Choroid plexus epithelial cell (primary cell): ENCODE data around the gene OR13J1.

Experiments used
- DNase-seq: peaks from one replicate; pipeline ENCODE4 v3.0.0-alpha.2; 2010; ENCODE audit warnings: low read depth
- H3K4me3 ChIP-seq: 2 replicates; pipeline ENCODE4 v1.5.1; 2011; ENCODE audit warnings: low read depth, mild to moderate bottlenecking, control low read depth, low read length, moderate library complexity
- TF ChIP-seq, protein P1 (sequence below): conservative IDR thresholded peaks from 2 replicates; pipeline ENCODE4 v1.5.1; 2011; ENCODE audit warnings: low read depth, mild to moderate bottlenecking, control low read depth, inconsistent platforms, low read length, moderate library complexity

The OR13J1 gene

DNA sequence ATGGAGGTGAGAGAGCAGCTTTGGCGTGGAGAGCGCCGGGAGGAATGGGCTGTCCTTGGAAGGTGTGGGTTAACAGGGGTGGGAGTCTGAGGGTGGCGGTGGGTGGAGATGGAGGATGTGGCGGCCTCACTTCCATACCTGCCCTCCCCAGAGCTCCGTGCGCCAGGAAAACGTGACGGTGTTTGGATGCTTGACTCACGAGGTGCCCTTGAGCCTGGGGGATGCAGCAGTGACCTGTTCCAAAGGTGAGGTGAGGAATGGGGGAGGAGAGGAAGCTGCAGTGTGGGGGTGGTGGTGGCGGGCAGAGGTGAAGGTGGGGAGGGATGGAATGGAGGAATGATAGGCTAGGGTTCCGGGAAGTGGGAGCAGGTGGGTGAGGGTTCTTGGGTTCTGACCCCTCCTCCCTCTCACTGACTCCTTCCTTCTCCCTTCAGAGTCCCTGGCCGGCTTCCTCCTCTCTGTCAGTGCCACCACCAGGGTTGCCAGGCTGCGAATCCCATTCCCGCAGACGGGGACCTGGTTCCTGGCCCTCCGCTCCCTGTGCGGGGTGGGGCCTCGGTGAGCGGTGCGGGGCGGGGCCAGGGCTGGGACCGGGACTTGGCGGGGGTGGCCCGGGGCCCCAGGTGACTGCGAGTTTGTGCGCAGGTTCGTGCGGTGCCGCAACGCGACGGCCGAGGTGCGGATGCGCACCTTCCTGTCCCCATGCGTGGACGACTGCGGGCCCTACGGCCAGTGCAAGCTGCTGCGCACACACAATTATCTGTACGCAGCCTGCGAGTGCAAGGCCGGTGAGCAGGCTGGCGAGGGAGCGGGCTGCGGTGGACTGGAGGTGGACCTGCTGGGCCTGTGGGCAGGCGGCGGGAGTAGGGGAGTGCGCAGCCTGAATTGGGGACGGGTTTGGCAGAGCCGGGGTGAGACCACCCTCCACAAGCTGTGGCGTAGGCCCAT is 24.1 kb downstream of the OR13J1 start:
- DNase-seq, result no peak
- no peak overlapping the region for H3K4me3 ChIP-seq
- TF ChIP-seq, protein P1, sequence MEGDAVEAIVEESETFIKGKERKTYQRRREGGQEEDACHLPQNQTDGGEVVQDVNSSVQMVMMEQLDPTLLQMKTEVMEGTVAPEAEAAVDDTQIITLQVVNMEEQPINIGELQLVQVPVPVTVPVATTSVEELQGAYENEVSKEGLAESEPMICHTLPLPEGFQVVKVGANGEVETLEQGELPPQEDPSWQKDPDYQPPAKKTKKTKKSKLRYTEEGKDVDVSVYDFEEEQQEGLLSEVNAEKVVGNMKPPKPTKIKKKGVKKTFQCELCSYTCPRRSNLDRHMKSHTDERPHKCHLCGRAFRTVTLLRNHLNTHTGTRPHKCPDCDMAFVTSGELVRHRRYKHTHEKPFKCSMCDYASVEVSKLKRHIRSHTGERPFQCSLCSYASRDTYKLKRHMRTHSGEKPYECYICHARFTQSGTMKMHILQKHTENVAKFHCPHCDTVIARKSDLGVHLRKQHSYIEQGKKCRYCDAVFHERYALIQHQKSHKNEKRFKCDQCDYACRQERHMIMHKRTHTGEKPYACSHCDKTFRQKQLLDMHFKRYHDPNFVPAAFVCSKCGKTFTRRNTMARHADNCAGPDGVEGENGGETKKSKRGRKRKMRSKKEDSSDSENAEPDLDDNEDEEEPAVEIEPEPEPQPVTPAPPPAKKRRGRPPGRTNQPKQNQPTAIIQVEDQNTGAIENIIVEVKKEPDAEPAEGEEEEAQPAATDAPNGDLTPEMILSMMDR, result no peak

DNA sequence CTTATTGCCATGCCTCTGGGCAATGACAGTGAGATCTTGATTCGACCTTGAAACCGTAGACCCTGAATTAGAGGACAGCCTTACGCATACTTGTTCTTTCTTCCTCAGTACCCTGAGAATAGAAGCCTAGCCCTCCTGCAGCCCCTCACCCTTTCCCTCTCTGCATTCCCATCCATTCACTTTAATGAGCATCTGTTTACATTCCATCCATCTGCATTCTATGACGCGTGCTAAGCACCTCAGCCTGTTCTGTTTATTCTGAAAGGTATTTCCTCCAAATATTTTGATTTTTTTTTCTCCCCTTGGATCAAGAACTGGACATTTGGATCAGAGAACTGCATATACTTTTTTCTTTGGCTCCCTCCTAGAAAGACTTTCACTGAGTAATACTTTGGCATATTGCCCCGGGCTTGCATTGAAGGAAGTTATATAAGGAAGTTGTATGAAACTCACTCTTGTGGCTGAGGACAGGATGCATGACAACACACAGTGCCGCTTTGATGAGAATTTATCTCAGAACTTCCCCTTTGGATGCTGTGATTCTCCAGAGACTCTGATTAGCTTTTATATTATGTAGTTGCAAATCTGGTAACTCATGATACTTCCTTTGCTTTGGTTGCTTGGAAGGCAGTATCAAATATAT is 25.5 kb downstream of the OR13J1 start:
- TF ChIP-seq, protein P1, result no peak
- DNase-seq, result peak; percentile 86
- H3K4me3 ChIP-seq, result no peak overlapping the region

DNA sequence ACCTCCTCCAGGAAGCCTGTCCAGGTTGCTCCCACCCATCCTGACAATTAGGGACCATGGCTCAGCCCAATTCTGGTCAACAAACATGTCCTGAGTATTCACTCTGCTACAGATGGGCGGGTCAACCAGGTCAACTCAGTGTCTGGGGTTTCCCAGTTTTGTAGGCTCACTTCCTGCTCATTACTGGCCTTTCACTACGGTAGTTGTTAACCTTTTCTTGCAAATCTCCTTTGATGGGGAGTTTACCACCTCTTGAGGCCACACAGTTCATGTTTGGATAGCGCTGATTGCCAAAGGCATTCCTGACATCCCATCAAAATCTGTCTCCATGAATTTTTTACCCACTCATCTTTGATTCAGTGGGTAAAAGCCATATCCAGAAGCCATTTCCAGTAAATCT is 27.4 kb downstream of the OR13J1 start:
- no peak for DNase-seq
- no peak overlapping the region for H3K4me3 ChIP-seq
- TF ChIP-seq, protein P1, result no peak

DNA sequence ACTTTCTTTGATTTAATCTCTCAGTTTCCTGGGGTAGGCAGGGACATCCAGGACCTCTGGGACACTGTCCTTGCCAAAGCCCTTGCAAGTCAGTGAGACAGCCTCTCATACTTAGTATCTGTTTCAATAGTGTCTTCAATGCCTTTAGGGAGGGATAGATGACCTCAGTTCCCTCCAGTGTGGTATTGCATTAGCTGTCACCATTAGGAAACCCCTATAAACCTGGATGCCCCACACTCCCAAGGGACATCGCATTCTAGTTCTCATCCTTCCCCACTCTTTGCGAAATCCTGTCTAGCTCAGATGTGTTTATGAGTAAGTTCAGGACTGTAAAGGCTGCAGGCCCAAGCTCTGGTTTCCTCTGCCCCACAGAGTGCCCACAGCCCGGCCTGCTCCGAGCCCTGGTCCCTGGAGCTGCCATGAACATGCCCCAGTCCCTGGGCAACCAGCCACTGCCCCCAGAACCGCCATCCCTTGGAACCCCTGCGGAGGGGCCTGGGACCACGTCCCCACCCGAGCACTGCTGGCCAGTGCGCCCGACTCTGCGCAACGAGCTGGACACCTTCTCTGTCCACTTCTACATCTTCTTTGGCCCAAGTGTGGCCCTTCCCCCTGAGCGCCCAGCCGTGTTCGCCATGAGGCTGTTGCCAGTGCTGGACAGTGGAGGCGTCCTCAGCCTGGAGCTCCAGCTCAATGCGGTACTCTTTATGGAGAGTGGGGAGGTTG is 28.0 kb downstream of the OR13J1 start:
- no peak for DNase-seq
- TF ChIP-seq, protein P1, result no peak
- H3K4me3 ChIP-seq, result no peak overlapping the region

DNA sequence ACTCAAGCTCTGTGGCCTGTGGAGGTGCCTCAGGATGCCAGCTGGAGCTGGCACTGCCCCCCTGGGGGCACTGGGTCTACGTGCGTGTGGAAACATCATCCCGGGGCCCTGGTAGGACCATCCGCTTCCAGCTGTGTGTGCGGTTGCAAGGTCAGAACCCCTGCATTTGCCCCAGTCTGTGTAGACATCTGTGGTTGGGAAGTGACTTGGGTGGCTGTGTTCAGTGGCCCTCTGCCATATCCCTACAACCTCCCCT is 28.6 kb downstream of the OR13J1 start:
- H3K4me3 ChIP-seq, result no peak overlapping the region
- no peak for DNase-seq
- TF ChIP-seq, protein P1, result no peak

DNA sequence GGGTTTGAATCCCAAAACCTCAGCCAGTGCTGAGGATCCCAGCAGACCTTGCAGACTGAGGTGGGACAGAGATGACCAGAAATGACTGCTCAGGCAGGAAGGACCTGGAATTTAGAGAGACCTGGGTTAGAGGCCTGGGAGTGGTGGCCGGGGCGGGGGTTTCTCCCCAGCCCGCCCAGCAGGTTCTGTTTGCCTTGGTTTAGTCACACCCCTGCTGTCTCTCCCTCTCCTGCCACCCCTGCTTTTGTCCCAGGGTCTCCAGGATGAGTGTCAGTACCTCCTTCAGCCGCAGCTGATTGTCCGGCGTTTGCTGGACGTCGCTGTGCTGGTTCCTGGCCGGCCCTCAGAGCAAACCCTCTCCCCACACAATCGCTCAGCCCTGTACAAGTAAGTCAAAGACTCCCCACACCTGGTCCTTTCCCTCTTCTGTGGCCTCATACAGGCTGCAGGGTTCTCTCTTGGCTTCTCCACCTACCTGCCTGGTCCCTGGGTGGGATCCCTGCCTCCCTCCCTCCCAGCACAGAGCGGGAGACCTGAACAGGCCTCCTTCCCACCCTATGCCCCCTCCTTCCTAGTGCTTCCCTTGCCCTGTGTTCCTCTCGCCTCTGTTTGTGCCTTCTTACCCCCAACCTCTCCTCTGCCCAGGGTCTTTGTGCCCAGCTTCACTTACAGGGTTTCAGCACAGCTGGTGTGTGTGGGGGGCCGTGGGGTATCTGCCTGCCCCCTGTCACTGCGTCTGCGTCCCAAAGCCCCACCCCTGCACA is 29.1 kb downstream of the OR13J1 start:
- TF ChIP-seq, protein P1, result no peak
- H3K4me3 ChIP-seq, result no peak overlapping the region
- DNase-seq, result no peak
